GM12878 (cell line): Measurements from ENCODE around the gene KDM6A. TPM values are rescaled to one million over a fixed set of nuclear protein-coding genes. Genes with fewer than 3 reads are reported as not detected.

ENCODE experiments used
- ATAC-seq: fragments of 200-7000 bp; cut with Tn5 transposase; 3 replicates; pipeline ENCODE4 v1.9.1; 2020; ENCODE audit warnings: mild to moderate bottlenecking, moderate library complexity
- BruUV-seq: library from RNA; stranded (reverse); fragments of 400-500 nt; replicated peaks from 2 replicates; lab custom pipeline; 2021; lab: Mats Ljungman, UMichigan
- CTCF ChIA-PET: fragments of 300-600 bp; sonication (Branson Sonifier 250); formaldehyde crosslinking; extraction: SDS; loops from one replicate; lab custom pipeline; 2021; ENCODE audit warnings: inconsistent platforms; lab: Yijun Ruan, JAX
- POLR2A ChIA-PET: fragments of 350-600 bp; formaldehyde crosslinking; extraction: SDS; loops from one replicate; lab custom pipeline; 2021; ENCODE audit warnings: inconsistent platforms; lab: Charles Lee
- RAD21 ChIA-PET: fragments of 300-600 bp; sonication (Branson Sonifier 250); formaldehyde crosslinking; loops from one replicate; lab custom pipeline; 2023; ENCODE audit warnings: antibody characterized with exemption; ENCODE audit not compliant: unreplicated experiment; lab: Charles Lee
- SMC1A ChIA-PET: fragments of 300-600 bp; sonication (Branson Sonifier 250); formaldehyde crosslinking; loops from one replicate; lab custom pipeline; 2023; ENCODE audit not compliant: unreplicated experiment, uncharacterized antibody; lab: Charles Lee
- DNase-seq: peaks from one replicate; pipeline ENCODE4 v3.0.0-alpha.2; 2011; ENCODE audit warnings: low read depth, low spot score
- FAIRE-seq: peaks from 3 replicates; lab custom pipeline; 2011; peaks lifted over from hg19 to GRCh38; lab: Jason Lieb, UNC
- H2AFZ ChIP-seq: 2 replicates; pipeline ENCODE4 v1.6.0; 2011; ENCODE audit warnings: low read depth, low read length, control low read depth; ENCODE audit not compliant: control insufficient read depth
- H3K27ac ChIP-seq: 2 replicates; pipeline ENCODE4 v1.5.1; 2011; ENCODE audit warnings: control low read depth; ENCODE audit not compliant: control insufficient read depth, insufficient read depth
- H3K27me3 ChIP-seq, 2 experiments: replicated peaks in 1 of 2; 2 replicates each; pipeline versions ENCODE4 v1.6.0 to v1.6.1; 2011; ENCODE audit warnings: low read length in 1 of 2; ENCODE audit not compliant: control insufficient read depth in 2 of 2, insufficient read depth in 2 of 2
- H3K36me3 ChIP-seq, 2 experiments: 2 replicates each; pipeline ENCODE4 v1.5.1; 2011; ENCODE audit warnings: low read length in 1 of 2; ENCODE audit not compliant: control insufficient read depth in 2 of 2, insufficient read depth in 2 of 2
- H3K4me1 ChIP-seq: 2 replicates; pipeline ENCODE4 v1.6.1; 2011; ENCODE audit warnings: mild to moderate bottlenecking, low read length, moderate library complexity, mixed read lengths; ENCODE audit not compliant: control insufficient read depth, insufficient read depth
- H3K4me2 ChIP-seq: 2 replicates; pipeline ENCODE4 v1.6.0; 2011; ENCODE audit warnings: control low read depth; ENCODE audit not compliant: control insufficient read depth, insufficient read depth
- H3K4me3 ChIP-seq: fragments of 200-600 bp; sonication (generic); 2 replicates; pipeline ENCODE4 v1.5.1; 2016
- H3K79me2 ChIP-seq: 2 replicates; pipeline ENCODE4 v1.6.0; 2011; ENCODE audit warnings: low read length; ENCODE audit not compliant: control insufficient read depth, insufficient read depth
- H3K9ac ChIP-seq: 2 replicates; pipeline ENCODE4 v1.8.0; 2011; ENCODE audit warnings: low read length, control low read depth, mixed read lengths; ENCODE audit not compliant: control insufficient read depth, insufficient read depth
- H3K9me3 ChIP-seq: replicated peaks from 3 replicates; pipeline ENCODE4 v1.5.1; 2011; ENCODE audit warnings: mild to moderate bottlenecking, low read length; ENCODE audit not compliant: control insufficient read depth, insufficient read depth
- H4K20me1 ChIP-seq: 2 replicates; pipeline ENCODE4 v1.6.0; 2011; ENCODE audit not compliant: control insufficient read depth, insufficient read depth
- CHD1 ChIP-seq: IDR thresholded peaks from 2 replicates; pipeline ENCODE4 v1.6.1; 2012; ENCODE audit warnings: low read depth, low read length, improper control_type of control experiment
- EED ChIP-seq: sonication (generic); IDR thresholded peaks from 2 replicates; pipeline ENCODE4 v1.6.1; 2016; ENCODE audit warnings: antibody characterized with exemption, low read depth
- GABPA ChIP-seq: IDR thresholded peaks from 2 replicates; pipeline ENCODE4 v1.6.1; 2014; ENCODE audit warnings: antibody characterized with exemption, low read depth, mild to moderate bottlenecking, inconsistent platforms
- LARP7 ChIP-seq: fragments of 450-650 bp; IDR thresholded peaks from 2 replicates; pipeline ENCODE4 v1.6.1; 2017; ENCODE audit warnings: mild to moderate bottlenecking
- NR2C2 ChIP-seq: IDR thresholded peaks from 2 replicates; pipeline ENCODE4 v1.6.1; 2011; ENCODE audit warnings: borderline replicate concordance, low read depth; ENCODE audit not compliant: control insufficient read depth, insufficient read length
- PKNOX1 ChIP-seq: fragments of 450-650 bp; IDR thresholded peaks from 2 replicates; pipeline ENCODE4 v1.6.1; 2016; ENCODE audit warnings: mild to moderate bottlenecking
- RAD21 ChIP-seq: IDR thresholded peaks from 2 replicates; pipeline ENCODE4 v1.6.1; 2011; ENCODE audit warnings: mild to moderate bottlenecking, low read depth, low read length, moderate library complexity; ENCODE audit not compliant: insufficient read depth
- RB1 ChIP-seq: fragments of 450-650 bp; formaldehyde crosslinking; IDR thresholded peaks from 2 replicates; pipeline ENCODE4 v1.6.1; 2017; ENCODE audit warnings: mild to moderate bottlenecking, borderline replicate concordance
- SP1 ChIP-seq: IDR thresholded peaks from one replicate; pipeline ENCODE4 v1.6.1; 2011; ENCODE audit warnings: low read depth, low read length
- WGBS: methylation state at CpG from one replicate; pipeline ENCODE4 v1.1.6; 2016; ENCODE audit warnings: low lambda C conversion rate; ENCODE audit not compliant: insufficient replicate concordance, insufficient coverage; ENCODE audit errors: missing lambda C conversion rate; 5-methylcytosine and 5-hydroxymethylcytosine counted together
- in situ Hi-C: fragments of 300-500 bp; cut with MboI; formaldehyde crosslinking; loops from 9 replicates; pipeline ENCODE4 v1.14.3; 2018; ENCODE audit warnings: mixed read lengths
- intact Hi-C: fragments of 100-400 bp; cut with micrococcal nuclease; formaldehyde crosslinking; loops from one replicate; pipeline ENCODE4 v1.14.2; 2022; ENCODE audit not compliant: unreplicated experiment
- polyA plus RNA-seq, 11 experiments: library from polyadenylated mRNA; depleted of rRNA in 4 of 11; unstranded in 6 of 11; stranded (reverse) in 5 of 11; fragments of >200 nt; fragmentation: Nextera tagmentation in 4 of 11; fragmentation: Illumina TruSeq in 1 of 11; extraction: Ambion mirVana in 4 of 11; extraction: Trizol in 1 of 11; gene quantifications; 1 replicate in 1 of 11; 2 replicates in 10 of 11; pipeline versions ENCODE4 v1.2.1 to v1.2.3, GENCODE V29; 2011 to 2016; ENCODE audit warnings: inconsistent platforms in 2 of 11, missing spikeins in 2 of 11, low read depth in 1 of 11
- total RNA-seq, 4 experiments: library from RNA; depleted of rRNA in 3 of 4; stranded (reverse); fragments of >200 nt in 3 of 4; fragmentation: Illumina TruSeq in 1 of 4; extraction: Trizol in 1 of 4; gene quantifications; 2 replicates each; pipeline versions ENCODE4 v1.2.1 to v1.2.3, GENCODE V29; 2013 to 2021
- TF ChIP-seq, protein P1 (sequence below): fragments of 450-650 bp; conservative IDR thresholded peaks from 2 replicates; pipeline ENCODE4 v1.6.1; 2017; ENCODE audit warnings: mild to moderate bottlenecking, moderate library complexity

Gene KDM6A
- total and polyA plus RNA-seq, 10 of the 15 experiments (the other 5 are each of a cell fraction or from before 2014, with no cell fraction given), result 7.9 to 29.0 (median 20.4) TPM

DNA sequence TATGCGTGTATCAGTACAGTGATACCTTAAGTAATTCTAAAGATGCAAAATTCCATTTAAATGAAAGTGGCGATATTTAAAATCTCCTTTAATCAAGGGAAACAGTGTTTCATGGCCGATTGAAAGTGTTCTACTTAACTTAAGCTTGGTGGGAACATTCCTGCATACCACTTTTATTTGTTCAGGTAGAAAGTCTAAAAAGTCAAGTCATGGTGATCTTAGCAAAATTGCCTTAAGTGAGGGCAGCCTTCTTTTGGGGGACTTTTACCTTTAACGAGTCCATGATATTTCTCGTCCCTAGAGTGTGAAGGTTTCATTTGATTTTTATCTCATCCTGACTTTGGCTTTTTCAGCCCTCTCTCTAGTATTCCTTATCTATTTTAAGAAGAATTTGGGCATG, 149.2 kb downstream of the KDM6A start:
- no peak overlapping the region for H3K27ac ChIP-seq
- ChIA-PET POLR2A (interaction anchor here (1.0 kb wide), 1 partner anchor 9 kb away, joined by 3 read pairs; no protein-coding TSS in a partner anchor), RAD21 (no interaction called here), SMC1A (interaction anchor here (1.0 kb wide), 1 partner anchor 12 kb away, joined by 3 read pairs; no protein-coding TSS in a partner anchor), CTCF (no interaction called here)
- no peak overlapping the region for H2AFZ ChIP-seq
- no peak overlapping the region for H3K4me2 ChIP-seq
- WGBS, result 97% methylated on average over 5 of the region's 5 CpGs
- no peak overlapping the region for H3K9ac ChIP-seq
- no peaks in the 10 kb centered on the region; a peak in 2 of 4 replicates for H3K36me3 ChIP-seq
- H3K79me2 ChIP-seq, result peaks cover 9% of the 10 kb centered on the region
- no peak overlapping the region for H3K4me3 ChIP-seq
- BruUV-seq, result no TSS peak
- intact Hi-C loops, result no loop called here
- H4K20me1 ChIP-seq, result no peaks in the 10 kb centered on the region
- TF ChIP-seq NR2C2 (no peak), RAD21 (no peak), GABPA (no peak), EED (no peak), LARP7 (no peak), RB1 (no peak), PKNOX1 (no peak), CHD1 (no peak), SP1 (no peak)
- TF ChIP-seq, protein P1, sequence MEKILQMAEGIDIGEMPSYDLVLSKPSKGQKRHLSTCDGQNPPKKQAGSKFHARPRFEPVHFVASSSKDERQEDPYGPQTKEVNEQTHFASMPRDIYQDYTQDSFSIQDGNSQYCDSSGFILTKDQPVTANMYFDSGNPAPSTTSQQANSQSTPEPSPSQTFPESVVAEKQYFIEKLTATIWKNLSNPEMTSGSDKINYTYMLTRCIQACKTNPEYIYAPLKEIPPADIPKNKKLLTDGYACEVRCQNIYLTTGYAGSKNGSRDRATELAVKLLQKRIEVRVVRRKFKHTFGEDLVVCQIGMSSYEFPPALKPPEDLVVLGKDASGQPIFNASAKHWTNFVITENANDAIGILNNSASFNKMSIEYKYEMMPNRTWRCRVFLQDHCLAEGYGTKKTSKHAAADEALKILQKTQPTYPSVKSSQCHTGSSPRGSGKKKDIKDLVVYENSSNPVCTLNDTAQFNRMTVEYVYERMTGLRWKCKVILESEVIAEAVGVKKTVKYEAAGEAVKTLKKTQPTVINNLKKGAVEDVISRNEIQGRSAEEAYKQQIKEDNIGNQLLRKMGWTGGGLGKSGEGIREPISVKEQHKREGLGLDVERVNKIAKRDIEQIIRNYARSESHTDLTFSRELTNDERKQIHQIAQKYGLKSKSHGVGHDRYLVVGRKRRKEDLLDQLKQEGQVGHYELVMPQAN, result no peak
- FAIRE-seq (no peak), ATAC-seq (no peak), DNase-seq (no peak)
- in situ Hi-C loops, result no loop called here
- H3K4me1 ChIP-seq, result no peaks in the 10 kb centered on the region
- H3K9me3 ChIP-seq, result no peaks in the 10 kb centered on the region
- H3K27me3 ChIP-seq, result no peaks in the 10 kb centered on the region
